Nephron progenitor cell (in vitro differentiated cells): Measurements from ENCODE around the gene KIF1A.

Experiments
- DNase-seq: peaks from one replicate; pipeline ENCODE4 v3.0.0; 2021
- H3K27ac Mint-ChIP-seq: 2 replicates; pipeline ENCODE4 v1.8.0; 2021; ENCODE audit warnings: mild to moderate bottlenecking, moderate library complexity, mixed read lengths
- H3K27me3 Mint-ChIP-seq: 2 replicates; pipeline ENCODE4 v1.8.0; 2021; ENCODE audit warnings: mild to moderate bottlenecking, low read depth, mixed read lengths; ENCODE audit not compliant: poor library complexity
- H3K36me3 Mint-ChIP-seq: 2 replicates; pipeline ENCODE4 v1.8.0; 2021; ENCODE audit warnings: low read depth, mixed read lengths
- H3K4me1 Mint-ChIP-seq: 2 replicates; pipeline ENCODE4 v1.8.0; 2021; ENCODE audit warnings: mixed read lengths
- H3K4me3 Mint-ChIP-seq: 2 replicates; pipeline ENCODE4 v1.8.0; 2021; ENCODE audit warnings: mild to moderate bottlenecking, moderate library complexity, mixed read lengths
- H3K9me3 Mint-ChIP-seq: 2 replicates; pipeline ENCODE4 v1.8.0; 2021; ENCODE audit warnings: mild to moderate bottlenecking, moderate library complexity, mixed read lengths
- TF ChIP-seq, protein P1 (sequence below): fragments of 200-600 bp; sonication (generic); IDR thresholded peaks from 2 replicates; pipeline ENCODE4 v1.5.0; 2021; ENCODE audit warnings: antibody characterized with exemption

Gene KIF1A

DNA sequence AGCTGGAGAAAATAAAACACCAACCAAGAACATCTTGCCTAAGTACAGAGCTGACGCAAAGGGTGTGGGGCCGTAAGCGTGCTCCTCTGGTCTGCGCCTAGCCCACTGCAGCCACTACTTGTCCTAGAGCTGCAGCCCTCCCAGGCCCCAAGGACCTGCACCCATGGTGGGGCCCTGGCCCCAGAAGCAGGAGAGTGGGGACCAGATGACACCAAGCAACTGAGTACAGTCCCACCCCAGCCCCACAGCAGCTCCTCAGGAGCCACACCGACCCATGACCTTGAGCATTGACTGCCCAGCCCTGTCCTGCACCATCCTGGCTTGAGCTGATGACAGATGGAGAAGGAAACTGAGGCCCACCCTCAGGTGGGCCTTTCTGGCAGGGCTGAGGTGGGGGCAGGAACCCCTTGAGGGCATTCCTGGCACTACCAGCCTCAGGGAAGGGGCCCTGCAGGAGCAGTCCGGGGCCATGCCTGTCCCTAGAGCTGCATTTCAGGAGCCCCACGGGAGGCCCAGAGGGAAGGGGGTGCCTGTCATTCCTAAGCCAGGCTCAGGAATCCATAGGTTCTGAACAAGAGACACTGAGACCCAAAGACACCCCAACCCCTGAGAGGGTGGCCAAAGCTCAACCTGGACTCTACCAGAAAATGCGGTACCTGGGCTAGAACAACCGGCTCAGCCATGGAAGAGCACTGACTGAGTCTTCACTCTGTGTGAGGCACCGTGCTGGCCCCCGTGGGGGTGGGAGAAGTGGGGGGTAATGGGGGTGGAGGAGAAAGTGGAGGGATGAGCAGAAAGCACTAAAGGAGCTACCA lies 4.9 kb downstream of the KIF1A start:
- Mint-ChIP-seq H3K4me3 (no peak overlapping the region), H3K27me3 (peaks cover 39% of the 10 kb centered on the region), H3K27ac (no peak overlapping the region), H3K36me3 (peaks cover 13% of the 10 kb centered on the region), H3K9me3 (peaks cover 37% of the 10 kb centered on the region), H3K4me1 (no peaks in the 10 kb centered on the region)
- no peak for DNase-seq
- TF ChIP-seq, protein P1, sequence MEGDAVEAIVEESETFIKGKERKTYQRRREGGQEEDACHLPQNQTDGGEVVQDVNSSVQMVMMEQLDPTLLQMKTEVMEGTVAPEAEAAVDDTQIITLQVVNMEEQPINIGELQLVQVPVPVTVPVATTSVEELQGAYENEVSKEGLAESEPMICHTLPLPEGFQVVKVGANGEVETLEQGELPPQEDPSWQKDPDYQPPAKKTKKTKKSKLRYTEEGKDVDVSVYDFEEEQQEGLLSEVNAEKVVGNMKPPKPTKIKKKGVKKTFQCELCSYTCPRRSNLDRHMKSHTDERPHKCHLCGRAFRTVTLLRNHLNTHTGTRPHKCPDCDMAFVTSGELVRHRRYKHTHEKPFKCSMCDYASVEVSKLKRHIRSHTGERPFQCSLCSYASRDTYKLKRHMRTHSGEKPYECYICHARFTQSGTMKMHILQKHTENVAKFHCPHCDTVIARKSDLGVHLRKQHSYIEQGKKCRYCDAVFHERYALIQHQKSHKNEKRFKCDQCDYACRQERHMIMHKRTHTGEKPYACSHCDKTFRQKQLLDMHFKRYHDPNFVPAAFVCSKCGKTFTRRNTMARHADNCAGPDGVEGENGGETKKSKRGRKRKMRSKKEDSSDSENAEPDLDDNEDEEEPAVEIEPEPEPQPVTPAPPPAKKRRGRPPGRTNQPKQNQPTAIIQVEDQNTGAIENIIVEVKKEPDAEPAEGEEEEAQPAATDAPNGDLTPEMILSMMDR: no peak

DNA sequence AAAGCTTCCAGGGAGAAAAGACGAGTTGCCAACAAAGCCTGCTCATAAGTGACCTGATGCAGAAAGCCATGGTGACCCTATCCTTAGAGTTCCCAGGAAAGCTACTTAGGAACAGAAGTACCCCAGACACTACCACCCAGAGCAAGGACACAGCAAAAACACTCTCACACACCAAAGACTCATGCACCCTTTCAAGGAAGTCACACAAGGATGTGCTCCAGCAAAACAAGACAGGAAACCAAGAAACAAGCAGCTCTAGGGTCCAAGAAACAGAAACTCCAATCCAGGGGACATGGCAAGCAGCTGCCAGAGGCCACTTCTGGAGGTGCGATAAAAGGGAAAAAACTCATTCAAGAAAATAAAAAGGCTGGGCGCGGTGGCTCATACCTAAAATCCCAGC lies 5.7 kb downstream of the KIF1A start:
- TF ChIP-seq, protein P1: no peak
- peaks cover 37% of the 10 kb centered on the region for H3K9me3 Mint-ChIP-seq

DNA sequence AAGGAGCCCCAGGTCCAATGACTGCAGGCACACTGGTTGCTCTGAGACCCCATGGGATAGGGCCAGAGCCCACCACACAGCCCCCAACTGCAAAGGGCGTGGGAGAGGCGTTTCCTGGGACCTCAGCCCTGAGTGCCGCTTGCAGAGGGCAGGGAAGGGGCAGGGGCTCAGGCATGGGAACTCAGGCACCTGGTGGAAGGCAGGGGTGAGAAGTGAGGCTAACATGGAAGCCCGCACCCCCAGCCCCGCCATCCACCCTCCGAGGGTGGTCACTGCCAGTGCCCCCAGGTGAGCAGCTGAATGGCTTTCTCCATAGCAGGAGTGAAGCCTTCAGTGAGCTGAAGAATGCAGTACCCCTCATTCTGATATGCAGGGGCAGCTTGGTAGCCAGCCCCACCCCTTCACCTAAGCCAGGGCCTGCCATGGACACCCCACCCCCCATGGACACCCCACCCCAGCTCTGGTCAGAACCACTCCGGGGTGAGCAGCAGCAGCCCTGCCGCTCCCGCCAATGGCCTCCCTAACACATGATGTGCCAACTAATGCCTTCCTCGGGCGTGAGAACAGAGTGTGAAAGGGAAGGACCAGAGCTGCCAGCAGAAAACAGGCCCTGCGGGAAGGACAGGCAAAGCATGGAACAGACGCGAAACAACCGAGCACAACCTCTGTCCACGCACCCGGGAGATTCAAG lies 6.6 kb downstream of the KIF1A start:
- no peaks in the 10 kb centered on the region for H3K4me1 Mint-ChIP-seq
- peaks cover 34% of the 10 kb centered on the region for H3K27me3 Mint-ChIP-seq
- H3K27ac Mint-ChIP-seq: no peak overlapping the region
- no peak for DNase-seq
- H3K36me3 Mint-ChIP-seq: peaks cover 13% of the 10 kb centered on the region
- TF ChIP-seq, protein P1: no peak
- H3K9me3 Mint-ChIP-seq: peaks cover 37% of the 10 kb centered on the region
- H3K4me3 Mint-ChIP-seq: no peak overlapping the region

More for the DNA sequence above, 5.7 kb downstream of the KIF1A start:
- H3K4me1 Mint-ChIP-seq: no peaks in the 10 kb centered on the region
- no peak overlapping the region for H3K27ac Mint-ChIP-seq
- peaks cover 39% of the 10 kb centered on the region for H3K27me3 Mint-ChIP-seq
- H3K36me3 Mint-ChIP-seq: peaks cover 13% of the 10 kb centered on the region
- DNase-seq: no peak
- no peak overlapping the region for H3K4me3 Mint-ChIP-seq

DNA sequence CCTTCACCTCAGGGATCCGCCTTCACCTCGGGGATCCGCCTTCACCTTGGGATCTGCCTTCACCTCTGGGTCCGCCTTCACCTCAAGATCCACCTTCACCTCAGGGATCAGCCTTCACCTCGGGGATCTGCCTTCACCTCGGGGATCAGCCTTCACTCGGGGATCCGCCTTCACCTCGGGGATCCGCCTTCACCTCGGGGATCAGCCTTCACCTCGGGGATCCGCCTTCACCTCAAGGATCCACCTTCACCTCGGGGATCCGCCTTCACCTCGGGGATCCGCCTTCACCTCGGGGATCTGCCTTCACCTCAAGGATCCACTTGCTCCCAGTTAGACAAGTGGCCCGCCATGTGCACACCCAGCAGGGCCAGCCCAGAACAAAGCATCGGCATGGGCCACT lies 7.3 kb downstream of the KIF1A start:
- peaks cover 13% of the 10 kb centered on the region for H3K36me3 Mint-ChIP-seq
- TF ChIP-seq, protein P1: no peak
- no peaks in the 10 kb centered on the region for H3K4me1 Mint-ChIP-seq
- H3K4me3 Mint-ChIP-seq: no peak overlapping the region
- H3K27me3 Mint-ChIP-seq: peaks cover 27% of the 10 kb centered on the region
- H3K9me3 Mint-ChIP-seq: peaks cover 37% of the 10 kb centered on the region
- no peak for DNase-seq
- H3K27ac Mint-ChIP-seq: no peak overlapping the region

DNA sequence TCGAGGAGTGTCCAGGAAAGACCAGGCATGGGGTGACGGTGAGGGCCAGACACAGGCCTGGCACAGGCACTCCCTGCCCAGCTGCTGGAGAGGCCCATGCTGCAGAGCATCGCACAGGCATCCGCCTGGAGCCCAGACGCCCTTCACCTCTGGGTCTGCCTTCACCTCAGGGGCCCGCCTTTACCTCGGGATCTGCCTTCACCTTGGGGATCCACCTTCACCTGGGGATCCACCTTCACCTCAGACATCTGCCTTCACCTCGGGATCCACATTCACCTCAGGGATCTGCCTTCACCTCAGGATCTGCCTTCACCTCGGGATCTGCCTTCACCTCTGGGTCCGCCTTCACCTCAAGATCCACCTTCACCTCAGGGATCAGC lies 7.7 kb downstream of the KIF1A start:
- peaks cover 37% of the 10 kb centered on the region for H3K9me3 Mint-ChIP-seq
- no peak for DNase-seq

More for the DNA sequence above, 7.7 kb downstream of the KIF1A start:
- Mint-ChIP-seq H3K36me3 (peaks cover 13% of the 10 kb centered on the region), H3K27ac (no peak overlapping the region), H3K4me1 (no peaks in the 10 kb centered on the region), H3K4me3 (no peak overlapping the region), H3K27me3 (peaks cover 23% of the 10 kb centered on the region)
- TF ChIP-seq, protein P1: no peak
